ENCODE data around the gene IL34.

DNA sequence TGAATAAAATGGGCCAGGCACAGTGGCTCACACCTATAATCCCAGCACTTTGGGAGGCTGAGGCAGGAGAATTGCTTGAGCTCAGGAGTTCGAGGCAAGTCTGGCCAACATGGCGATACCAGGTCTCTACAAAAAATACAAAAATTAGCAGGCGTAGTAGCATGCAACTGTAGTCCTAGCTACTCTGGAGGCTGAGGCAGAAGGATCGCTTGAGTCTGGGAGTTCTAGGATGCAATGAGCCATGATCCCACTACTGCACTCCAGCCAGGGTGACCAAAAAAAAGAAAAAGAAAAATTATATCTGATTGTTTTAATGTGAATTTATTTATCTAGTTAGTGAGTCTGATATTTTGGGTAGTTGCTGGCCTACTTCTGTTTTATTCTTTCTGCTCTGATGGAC is 7.0 kb downstream of the IL34 start:
- TF ChIP-seq ZFX (IDR thresholded peaks at IDR 0.05): no peak
- TF ChIP-seq, protein P1, sequence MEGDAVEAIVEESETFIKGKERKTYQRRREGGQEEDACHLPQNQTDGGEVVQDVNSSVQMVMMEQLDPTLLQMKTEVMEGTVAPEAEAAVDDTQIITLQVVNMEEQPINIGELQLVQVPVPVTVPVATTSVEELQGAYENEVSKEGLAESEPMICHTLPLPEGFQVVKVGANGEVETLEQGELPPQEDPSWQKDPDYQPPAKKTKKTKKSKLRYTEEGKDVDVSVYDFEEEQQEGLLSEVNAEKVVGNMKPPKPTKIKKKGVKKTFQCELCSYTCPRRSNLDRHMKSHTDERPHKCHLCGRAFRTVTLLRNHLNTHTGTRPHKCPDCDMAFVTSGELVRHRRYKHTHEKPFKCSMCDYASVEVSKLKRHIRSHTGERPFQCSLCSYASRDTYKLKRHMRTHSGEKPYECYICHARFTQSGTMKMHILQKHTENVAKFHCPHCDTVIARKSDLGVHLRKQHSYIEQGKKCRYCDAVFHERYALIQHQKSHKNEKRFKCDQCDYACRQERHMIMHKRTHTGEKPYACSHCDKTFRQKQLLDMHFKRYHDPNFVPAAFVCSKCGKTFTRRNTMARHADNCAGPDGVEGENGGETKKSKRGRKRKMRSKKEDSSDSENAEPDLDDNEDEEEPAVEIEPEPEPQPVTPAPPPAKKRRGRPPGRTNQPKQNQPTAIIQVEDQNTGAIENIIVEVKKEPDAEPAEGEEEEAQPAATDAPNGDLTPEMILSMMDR (conservative IDR thresholded peaks at IDR 0.05): no peak
